Measurements from ENCODE around the gene P3H3.

Gene P3H3

GRCh38 chr12:6827982-6828780 lies at the start of gene P3H3:
TSS of gene P3H3 (plus strand) at chr12:6828407. CDS start at chr12:6828441, 34 bp downstream.
- DNase-seq = peak; percentile 59

DNA sequence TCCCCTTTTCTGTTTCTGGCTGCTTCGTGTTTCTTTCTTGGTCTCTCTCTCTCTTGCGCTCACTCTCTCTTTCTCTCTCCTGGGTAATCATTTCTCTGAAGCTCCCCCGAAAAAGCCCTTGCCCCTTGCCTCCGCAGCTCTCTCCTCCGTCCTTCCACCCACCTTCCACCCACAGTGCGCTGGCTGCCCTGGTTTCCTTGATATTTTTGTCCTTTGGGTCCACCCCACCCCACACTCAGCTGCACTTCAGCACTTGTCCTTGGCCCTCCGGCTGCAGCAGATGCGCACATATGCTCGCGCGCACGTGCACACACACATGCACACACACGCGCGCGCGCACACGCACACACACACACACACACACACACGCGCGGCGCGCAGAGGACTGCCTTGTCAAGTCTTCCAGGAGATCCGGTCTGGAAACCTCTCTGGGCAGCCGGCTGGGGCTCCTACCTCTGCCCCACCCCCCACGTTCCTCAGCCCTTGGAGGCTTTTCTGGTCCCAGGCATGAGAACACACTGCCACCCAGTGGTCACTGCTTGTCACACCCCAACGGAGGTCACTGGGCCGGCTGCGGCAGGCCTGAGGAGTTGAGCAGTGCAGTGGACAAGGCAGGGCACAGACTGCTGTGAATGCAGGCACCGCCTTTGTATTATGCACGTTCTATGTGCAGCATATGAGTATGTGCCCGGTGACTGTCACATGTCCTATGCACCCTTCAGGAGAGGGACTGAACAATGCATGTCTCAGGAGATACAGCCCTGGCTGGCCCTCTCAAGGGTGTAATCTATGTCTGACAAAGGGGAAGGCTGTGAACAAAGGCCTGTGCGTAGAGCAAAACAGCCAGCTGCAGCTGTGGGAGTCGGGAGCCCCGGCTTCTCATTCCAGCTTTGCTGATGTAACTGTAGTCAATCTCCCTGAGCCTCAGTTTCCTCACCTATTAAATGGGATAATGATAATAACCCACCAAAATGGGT lies 49.3 kb upstream of the P3H3 start:
- peak; percentile 85 for DNase-seq

- DNase-seq = no peak
Observed at GRCh38 chr12:6779708-6780432, 48.3 kb upstream of the P3H3 start.

- no peak for DNase-seq
Observed at GRCh38 chr12:6780573-6780972, 47.6 kb upstream of the P3H3 start.

DNA sequence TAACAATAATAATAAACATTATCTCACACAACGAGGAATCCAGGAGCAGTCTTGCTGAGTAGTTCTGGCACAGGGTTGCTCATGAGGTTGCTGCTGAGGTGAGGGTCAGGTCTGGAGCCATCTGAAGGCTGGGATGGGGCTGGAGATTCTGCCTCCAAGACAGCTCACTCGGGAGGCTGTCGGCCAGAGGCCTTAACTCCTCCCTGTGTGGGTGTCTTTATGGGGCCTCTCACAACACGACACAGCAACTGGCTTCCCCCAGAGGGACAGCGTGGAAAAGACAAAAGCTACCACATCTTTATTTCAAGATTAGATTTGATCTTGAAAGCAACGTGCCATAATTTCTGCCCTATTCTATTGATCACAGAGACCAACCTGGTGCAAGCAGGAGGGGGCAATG lies 46.1 kb upstream of the P3H3 start:
- DNase-seq = no peak

DNA sequence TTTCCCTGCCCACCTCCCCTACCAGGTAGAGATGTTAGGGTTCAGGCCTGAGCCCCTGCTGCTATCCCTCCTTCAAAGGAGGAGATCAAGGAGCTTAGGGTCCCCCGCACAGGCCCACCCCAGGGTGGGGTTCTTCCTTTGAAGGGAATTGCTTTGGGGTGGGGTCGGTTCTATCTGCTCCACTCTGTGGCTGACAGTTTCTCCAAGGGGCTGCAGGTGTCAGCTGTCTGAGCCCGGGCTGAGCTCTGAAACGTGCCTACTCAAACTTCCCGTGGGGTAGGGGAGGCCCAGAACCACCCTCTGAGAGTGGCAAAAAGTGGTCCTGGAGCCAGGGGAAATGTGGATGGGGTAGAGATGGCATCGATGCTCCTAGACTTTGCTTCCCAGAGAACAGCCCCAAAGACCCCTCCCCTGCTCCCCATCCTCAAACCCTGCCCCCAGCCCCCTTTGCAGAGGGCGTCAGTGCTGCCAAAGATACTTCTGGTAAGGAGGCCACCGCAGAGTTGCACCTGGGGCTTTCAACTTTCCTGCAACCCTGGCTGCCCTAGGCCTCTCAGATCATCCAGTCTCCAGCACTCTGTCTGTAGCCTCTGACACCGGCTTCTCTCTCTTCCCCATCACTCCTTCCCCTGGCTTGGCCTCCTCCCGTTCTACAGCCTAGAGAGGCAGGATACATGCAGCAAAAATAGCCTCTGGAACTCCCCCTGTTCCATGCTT lies 45.2 kb upstream of the P3H3 start:
- no peak for DNase-seq

DNA sequence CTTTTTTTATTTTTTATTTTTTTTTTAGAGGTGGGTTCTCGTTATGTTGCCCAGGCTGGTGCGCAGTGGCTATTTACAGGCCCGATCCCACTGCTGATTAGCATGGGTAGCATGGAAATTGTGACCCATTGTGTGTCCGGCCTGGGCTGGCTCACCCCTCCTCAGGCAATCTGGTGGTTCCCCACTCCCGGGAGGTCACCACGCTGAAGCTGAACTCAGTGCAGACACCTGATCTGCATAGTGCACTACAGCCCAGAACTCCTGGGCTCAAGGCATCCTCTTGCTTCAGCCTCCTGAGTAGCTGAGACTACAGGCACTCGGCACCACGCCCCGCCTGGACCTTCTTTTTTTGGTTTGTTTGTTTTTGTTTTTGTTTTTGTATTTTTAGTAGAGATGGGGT lies 44.4 kb upstream of the P3H3 start:
- no peak for DNase-seq

- no peak for DNase-seq
Observed at GRCh38 chr12:6784296-6784695, 43.9 kb upstream of the P3H3 start.

GRCh38 chr12:6784761-6785160 lies 43.4 kb upstream of the P3H3 start:
- DNase-seq = no peak

DNA sequence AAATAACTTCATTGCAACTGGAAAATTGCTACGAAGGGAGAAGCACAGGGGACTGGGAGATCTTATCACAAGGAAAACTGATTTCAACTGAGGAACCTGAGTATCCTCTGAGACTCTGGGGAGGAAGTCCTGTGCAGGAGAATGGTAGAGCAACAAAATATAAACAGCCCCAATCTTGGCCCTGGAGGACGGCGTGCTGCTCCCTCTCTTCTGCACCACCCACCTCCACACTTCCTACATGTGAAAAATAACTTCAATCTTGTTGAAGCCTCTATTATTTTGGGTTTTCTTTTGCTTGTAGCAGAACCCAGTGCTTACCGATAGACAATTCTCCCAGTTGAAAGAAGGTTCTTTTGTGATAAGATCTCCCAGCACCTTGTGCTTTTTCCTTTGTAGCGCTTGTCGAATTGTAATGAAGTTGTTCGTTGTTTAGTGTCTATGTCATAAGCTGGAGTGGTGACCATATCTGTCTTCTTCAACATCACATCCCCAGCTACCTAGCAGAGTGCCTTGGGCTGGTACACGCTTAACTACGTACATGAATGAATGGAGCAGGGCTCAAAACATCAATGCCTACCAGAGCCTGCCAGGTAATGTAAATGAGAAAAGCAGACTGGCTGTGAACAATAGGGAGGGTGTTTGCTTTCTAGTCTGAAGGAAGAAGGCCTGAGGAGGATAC lies 41.7 kb upstream of the P3H3 start:
- DNase-seq = no peak

DNA sequence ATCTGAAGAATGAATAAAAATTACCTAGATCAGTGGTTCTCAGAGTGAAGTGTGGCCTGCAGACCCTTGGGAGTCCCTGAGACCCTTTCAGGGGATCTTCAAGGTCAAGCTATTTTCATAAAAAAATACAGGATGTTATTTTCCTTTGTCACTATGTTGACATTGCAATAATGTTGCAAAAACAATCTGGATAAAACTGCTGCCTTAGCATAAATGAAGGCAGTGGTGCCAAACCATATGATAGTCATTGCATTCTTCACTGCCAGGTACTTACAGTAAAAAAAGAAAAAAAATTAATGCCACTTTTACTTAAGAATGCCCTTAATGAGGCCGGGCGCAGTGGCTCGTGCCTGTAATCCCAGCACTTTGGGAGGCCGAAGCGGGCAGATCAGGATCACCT lies 40.9 kb upstream of the P3H3 start:
- no peak for DNase-seq

- DNase-seq = no peak
Observed at GRCh38 chr12:6788972-6789924, 39.0 kb upstream of the P3H3 start, which contains the start of gene CD4. TSS of gene CD4 (plus strand) at chr12:6789528. CDS start at chr12:6800139, 10,611 bp downstream.

DNA sequence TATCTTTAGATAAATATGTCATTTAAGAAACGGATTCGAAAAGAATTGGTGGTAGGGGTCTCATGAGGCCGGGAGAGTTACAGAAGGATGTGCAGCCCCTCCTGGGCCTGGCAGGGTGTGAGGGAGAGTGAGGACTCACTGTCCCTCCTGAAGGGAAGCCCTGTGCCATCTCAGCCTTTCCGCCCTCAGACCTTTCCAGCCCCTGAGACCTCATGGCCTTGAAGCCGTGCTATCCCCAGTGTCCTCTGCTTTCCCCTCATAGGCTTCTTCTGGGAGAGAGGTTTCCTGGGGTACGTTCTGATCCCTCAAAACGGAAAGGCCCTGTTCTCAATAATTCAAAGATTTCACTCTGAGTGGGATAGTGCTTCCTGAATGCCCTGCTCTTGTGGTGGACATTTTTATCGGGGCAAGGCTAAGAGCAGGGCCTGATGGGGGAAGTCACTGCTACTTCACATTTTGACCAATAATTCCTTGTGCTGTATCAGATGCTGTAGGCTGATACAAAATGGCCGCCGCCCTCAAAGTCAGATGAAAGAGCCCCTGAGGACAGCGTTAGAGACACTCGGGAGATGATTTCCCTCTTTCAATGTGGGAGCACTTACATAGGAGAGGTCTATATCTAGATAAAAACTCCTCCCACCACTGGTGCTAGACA lies 37.6 kb upstream of the P3H3 start:
- DNase-seq = no peak

- DNase-seq = no peak
Observed at GRCh38 chr12:6791931-6792520, 36.2 kb upstream of the P3H3 start.

DNA sequence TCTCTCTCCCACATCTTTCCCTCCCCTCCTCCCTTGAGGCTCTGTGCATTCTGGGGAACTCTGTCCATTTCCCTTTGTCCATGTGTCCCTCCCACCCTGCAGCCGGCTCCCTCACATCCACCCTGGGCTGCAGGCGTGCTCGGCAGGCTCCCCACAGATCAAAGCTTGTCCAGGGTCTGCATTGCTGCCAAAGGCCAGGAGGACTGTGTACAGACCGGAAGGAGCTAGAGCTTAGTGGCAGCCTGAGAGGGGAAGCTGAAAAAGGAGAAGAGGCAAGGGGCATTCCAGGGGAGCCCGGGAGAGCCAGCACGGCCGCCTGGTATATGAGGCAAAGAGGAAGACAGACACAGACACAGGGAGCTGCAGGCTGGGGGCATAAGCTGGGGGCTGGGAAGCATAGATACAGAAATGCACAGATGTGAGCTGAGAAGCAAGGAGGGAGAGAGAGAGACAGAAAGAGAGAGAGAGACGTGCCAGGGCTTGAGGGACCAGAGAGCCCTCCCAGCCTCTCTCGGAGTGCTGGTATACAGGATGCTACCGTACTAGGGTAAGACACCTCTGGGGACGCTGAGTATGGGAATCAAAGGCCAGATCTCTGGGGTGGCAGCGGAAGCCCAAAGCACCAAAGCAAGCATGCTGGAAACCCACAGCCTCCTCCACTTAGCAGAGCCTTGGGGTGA lies 35.5 kb upstream of the P3H3 start:
- DNase-seq = no peak

GRCh38 chr12:6795088-6795487 lies 33.1 kb upstream of the P3H3 start:
- DNase-seq = no peak

DNA sequence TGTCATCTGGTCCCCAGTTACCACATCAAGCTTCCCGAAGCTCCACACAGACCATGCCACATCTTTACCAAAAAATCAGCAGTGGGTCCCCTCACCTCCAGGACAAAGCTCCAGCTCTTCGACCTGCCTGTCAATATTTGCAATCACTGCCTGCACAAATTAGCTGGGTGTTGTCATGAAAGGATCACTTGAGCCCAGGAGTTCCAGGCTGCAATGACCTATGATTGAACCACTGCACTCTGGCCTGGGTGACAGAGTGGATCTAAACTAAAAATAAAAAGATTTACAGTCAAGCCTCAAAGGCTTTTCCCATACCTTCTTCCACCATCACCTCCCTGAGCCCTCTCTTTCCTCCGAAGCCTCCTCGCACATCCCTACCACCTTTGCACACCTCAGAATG lies 31.6 kb upstream of the P3H3 start:
- no peak for DNase-seq

GRCh38 chr12:6799147-6799546 lies 29.1 kb upstream of the P3H3 start:
- DNase-seq = no peak

DNA sequence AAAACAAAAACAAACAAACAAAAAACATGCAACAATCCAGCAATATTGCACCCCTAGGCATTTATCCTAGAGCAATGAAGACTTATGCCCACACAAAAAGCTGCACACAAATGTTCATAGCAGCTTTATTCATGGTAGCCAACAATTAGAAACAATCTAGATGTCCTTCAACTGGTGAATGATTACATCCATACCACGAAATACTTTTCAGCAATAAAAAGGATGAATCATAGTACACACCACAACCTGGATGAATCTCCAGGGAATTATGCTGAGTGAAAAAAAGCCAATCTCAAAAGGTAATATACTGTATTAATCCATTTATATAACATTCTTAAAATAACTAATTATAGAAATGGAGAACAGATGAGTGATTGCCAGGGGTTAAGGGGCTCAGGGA lies 21.0 kb upstream of the P3H3 start:
- DNase-seq = no peak
